Measurements from ENCODE around the gene WASF1. TPM values are rescaled to one million over a fixed set of nuclear protein-coding genes. Genes with fewer than 3 reads are reported as not detected.

WASF1 gene
- total and polyA plus RNA-seq, 2 donors (not counting 3 experiments of a cell fraction or from before 2014, with no cell fraction given): 20.9 to 27.5 TPM

DNA sequence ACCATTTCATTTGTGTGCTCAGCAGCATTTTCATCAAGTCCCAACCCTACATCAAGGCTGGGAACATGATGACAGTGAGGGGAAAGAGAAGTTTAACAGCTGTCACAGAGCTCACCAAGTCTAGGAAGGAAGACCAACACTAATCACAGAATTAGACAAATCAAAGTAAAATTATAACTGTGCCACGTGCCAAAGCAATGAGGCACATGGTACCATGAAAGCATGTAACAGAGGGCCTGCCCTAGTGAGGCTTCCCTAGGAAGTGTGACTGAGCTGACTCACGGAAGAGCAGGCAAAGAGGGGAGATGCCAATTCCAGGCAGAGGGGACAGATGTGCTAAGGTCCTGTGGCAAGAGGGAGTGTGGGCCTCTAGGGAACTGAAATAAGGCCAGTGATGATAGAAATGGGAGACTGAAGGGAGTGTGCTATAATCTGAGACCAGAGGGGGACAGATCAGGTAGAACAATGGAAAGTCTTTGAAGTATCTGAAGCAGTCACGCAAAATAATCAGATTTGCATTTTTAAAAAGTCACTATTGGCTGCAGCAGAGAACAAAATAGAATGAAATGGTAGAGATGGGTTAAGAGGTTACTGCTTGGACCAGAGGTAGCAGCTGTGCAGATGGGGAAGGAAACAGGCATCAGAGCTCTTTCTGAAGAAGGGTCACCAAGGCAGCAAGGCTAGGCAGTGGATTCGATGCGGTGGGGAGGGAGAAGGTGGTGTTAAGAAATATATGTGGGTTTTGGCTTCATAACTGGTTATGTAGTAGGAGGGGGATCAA, 114.5 kb downstream of the WASF1 start:
- Histone ChIP-seq H3K27me3 (ENCODE audit: control insufficient read depth in 2 of 2, insufficient read depth in 2 of 2, low read length in 2 of 2) (peaks cover 25 to 32% of the 10 kb centered on the region in 2 experiments), H3K9ac (replicated peaks; ENCODE audit: extremely low read depth, insufficient read depth, low read length) (no peak overlapping the region), H3K27ac (ENCODE audit: insufficient read depth, low read depth, low read length) (no peak overlapping the region), H3K36me3 (ENCODE audit: control insufficient read depth in 2 of 2, extremely low read depth in 1 of 2, insufficient read depth in 2 of 2, low read length in 2 of 2) (no peaks in the 10 kb centered on the region), H3K9me1 (replicated peaks; ENCODE audit: control insufficient read depth, extremely low read depth, insufficient read depth, low read length) (no peaks in the 10 kb centered on the region), H3K4me1 (ENCODE audit: control insufficient read depth, extremely low read depth, insufficient read depth, low read length) (no peaks in the 10 kb centered on the region), H3K4me2 (ENCODE audit: insufficient read depth, low read length) (no peak overlapping the region), H2AFZ (ENCODE audit: low read depth, low read length) (no peak overlapping the region), H3K4me3 (replicated peaks in 1 of 3; ENCODE audit: insufficient read depth in 1 of 3, low read depth in 1 of 3, low read length in 3 of 3) (no peak overlapping the region), H3K79me2 (ENCODE audit: control insufficient read depth, insufficient read depth, low read length) (no peaks in the 10 kb centered on the region), H3K9me3 (replicated peaks; ENCODE audit: control insufficient read depth, insufficient read depth, low read length) (no peaks in the 10 kb centered on the region), H4K20me1 (replicated peaks; ENCODE audit: control insufficient read depth, extremely low read depth, insufficient read depth, low read length) (no peaks in the 10 kb centered on the region)
- intact Hi-C loops (cut with micrococcal nuclease) (loop anchor here (5.0 kb wide), 1 partner anchor 717 kb away; no protein-coding TSS in a partner anchor), dilution Hi-C loops (cut with MboI; ENCODE audit: extremely low pct_ligation_motif_present, low sequenced_read_pairs) (no loop called here)
- DNase-seq (ENCODE audit: low read depth, low spot score) (no peak), FAIRE-seq (no peak)
- POLR2A ChIA-PET: no interaction called here
- no TSS peak for BruUV-seq (replicated peaks)
- CTCF ChIA-PET: interaction anchor here (1.0 to 1.9 kb wide), 4 partner anchors 13 to 624 kb away, joined by 3 to 4 read pairs (median 4); no protein-coding TSS in a partner anchor
- no peak for TF ChIP-seq JUN (IDR thresholded peaks at IDR 0.05; ENCODE audit: borderline replicate concordance, insufficient read depth, insufficient read length, low read depth)

DNA sequence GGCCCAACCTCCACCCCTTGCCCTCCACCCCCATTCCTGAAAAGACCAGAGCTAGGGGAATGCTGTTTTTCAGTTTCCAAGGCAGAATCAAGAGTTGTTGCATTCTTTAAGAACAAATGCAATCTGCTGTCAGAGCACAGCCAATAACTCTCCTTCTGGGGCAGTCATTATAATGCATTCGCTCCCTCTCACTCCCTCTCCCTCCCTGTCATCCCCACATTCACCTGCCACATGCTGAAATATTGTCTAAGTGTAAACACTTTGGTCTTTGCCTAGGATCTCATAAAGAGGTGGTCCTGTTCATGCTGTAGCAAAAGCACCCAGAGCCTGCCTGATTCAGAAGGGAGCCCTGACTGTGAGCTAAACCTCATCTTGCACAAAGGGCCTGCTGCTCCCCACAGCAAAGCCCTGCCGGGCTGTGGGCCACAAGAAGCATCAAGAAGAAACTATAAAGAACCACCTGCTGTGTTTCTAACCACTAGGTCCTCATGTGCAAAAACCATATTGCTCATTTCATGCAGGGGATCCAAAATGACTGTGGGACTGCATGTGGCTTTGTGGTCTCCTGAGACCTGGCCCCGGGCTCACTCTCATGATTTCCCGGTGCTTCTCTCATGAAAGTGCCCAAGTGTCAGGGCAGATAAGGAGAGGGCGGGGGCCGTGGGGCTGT, 115.7 kb downstream of the WASF1 start:
- H3K4me2 ChIP-seq (ENCODE audit: insufficient read depth, low read length): no peak overlapping the region
- dilution Hi-C loops (cut with MboI; ENCODE audit: extremely low pct_ligation_motif_present, low sequenced_read_pairs) (no loop called here), intact Hi-C loops (cut with micrococcal nuclease) (loop anchor here (5.0 kb wide), 1 partner anchor 719 kb away; no protein-coding TSS in a partner anchor)
- H3K27ac ChIP-seq (ENCODE audit: insufficient read depth, low read depth, low read length): no peak overlapping the region
- H3K9me1 ChIP-seq (replicated peaks; ENCODE audit: control insufficient read depth, extremely low read depth, insufficient read depth, low read length): no peaks in the 10 kb centered on the region
- peaks cover 23 to 33% of the 10 kb centered on the region in 2 experiments for H3K27me3 ChIP-seq (ENCODE audit: control insufficient read depth in 2 of 2, insufficient read depth in 2 of 2, low read length in 2 of 2)
- ChIA-PET POLR2A (no interaction called here), CTCF (interaction anchor here (1.9 kb wide), 1 partner anchor 326 kb away, joined by 4 read pairs; no protein-coding TSS in a partner anchor)
- no peaks in the 10 kb centered on the region for H3K36me3 ChIP-seq (ENCODE audit: control insufficient read depth in 2 of 2, extremely low read depth in 1 of 2, insufficient read depth in 2 of 2, low read length in 2 of 2)
- no peaks in the 10 kb centered on the region for H3K4me1 ChIP-seq (ENCODE audit: control insufficient read depth, extremely low read depth, insufficient read depth, low read length)
- no peaks in the 10 kb centered on the region for H3K79me2 ChIP-seq (ENCODE audit: control insufficient read depth, insufficient read depth, low read length)
- BruUV-seq (replicated peaks): no TSS peak
- no peaks in the 10 kb centered on the region for H3K9me3 ChIP-seq (replicated peaks; ENCODE audit: control insufficient read depth, insufficient read depth, low read length)
- no peak for DNase-seq (ENCODE audit: low read depth, low spot score)
- H3K9ac ChIP-seq (replicated peaks; ENCODE audit: extremely low read depth, insufficient read depth, low read length): no peak overlapping the region
- TF ChIP-seq JUN (IDR thresholded peaks at IDR 0.05; ENCODE audit: borderline replicate concordance, insufficient read depth, insufficient read length, low read depth) (no peak), GATA2 (IDR thresholded peaks at IDR 0.05; ENCODE audit: insufficient read depth, insufficient read length, low read depth, low read length) (no peak), EZH2 (IDR thresholded peaks at IDR 0.05; ENCODE audit: borderline replicate concordance, low read depth, low read length, severe bottlenecking) (no peak), POLR2AphosphoS5 (IDR thresholded peaks at IDR 0.05; ENCODE audit: insufficient read depth, low read depth, low read length) (no peak), FOS (IDR thresholded peaks at IDR 0.05; ENCODE audit: borderline replicate concordance, insufficient read depth, low read length) (no peak), MYC (IDR thresholded peaks at IDR 0.05; ENCODE audit: low read depth, low read length) (no peak), POLR2A (IDR thresholded peaks at IDR 0.05; ENCODE audit: low read depth, low read length) (no peak)
- TF ChIP-seq, protein P1, sequence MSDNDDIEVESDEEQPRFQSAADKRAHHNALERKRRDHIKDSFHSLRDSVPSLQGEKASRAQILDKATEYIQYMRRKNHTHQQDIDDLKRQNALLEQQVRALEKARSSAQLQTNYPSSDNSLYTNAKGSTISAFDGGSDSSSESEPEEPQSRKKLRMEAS (IDR thresholded peaks at IDR 0.05; ENCODE audit: insufficient read depth, insufficient read length): no peak
- TF ChIP-seq, protein P2, sequence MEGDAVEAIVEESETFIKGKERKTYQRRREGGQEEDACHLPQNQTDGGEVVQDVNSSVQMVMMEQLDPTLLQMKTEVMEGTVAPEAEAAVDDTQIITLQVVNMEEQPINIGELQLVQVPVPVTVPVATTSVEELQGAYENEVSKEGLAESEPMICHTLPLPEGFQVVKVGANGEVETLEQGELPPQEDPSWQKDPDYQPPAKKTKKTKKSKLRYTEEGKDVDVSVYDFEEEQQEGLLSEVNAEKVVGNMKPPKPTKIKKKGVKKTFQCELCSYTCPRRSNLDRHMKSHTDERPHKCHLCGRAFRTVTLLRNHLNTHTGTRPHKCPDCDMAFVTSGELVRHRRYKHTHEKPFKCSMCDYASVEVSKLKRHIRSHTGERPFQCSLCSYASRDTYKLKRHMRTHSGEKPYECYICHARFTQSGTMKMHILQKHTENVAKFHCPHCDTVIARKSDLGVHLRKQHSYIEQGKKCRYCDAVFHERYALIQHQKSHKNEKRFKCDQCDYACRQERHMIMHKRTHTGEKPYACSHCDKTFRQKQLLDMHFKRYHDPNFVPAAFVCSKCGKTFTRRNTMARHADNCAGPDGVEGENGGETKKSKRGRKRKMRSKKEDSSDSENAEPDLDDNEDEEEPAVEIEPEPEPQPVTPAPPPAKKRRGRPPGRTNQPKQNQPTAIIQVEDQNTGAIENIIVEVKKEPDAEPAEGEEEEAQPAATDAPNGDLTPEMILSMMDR (IDR thresholded peaks at IDR 0.05; ENCODE audit: extremely low read depth in 1 of 2, insufficient read depth in 1 of 2, low read depth in 1 of 2, low read length in 2 of 2): no peak
- no peak overlapping the region for H2AFZ ChIP-seq (ENCODE audit: low read depth, low read length)
- no peaks in the 10 kb centered on the region for H4K20me1 ChIP-seq (replicated peaks; ENCODE audit: control insufficient read depth, extremely low read depth, insufficient read depth, low read length)
- no peak overlapping the region for H3K4me3 ChIP-seq (replicated peaks in 1 of 3; ENCODE audit: insufficient read depth in 1 of 3, low read depth in 1 of 3, low read length in 3 of 3)
- FAIRE-seq: no peak
